Adrenal gland (tissue), 12 donors: ENCODE measurements around the gene CNTD1. TPM values are rescaled to one million over a fixed set of nuclear protein-coding genes. Genes with fewer than 3 reads are reported as not detected.

ENCODE experiments used
- DNase-seq, 7 donors: peaks; one replicate each; pipeline ENCODE4 v3.0.0-alpha.2; 2019 to 2020
- H3K27ac ChIP-seq, 5 donors: fragments of 200-600 bp; sonication (generic) in 4 of 5; 1 replicate in 3 of 5; 2 replicates in 2 of 5; pipeline versions ENCODE4 v1.5.1 to v1.8.0; 2016 to 2020; ENCODE audit warnings: mild to moderate bottlenecking in 1 of 5
- H3K27me3 ChIP-seq: fragments of 200-600 bp; 2 replicates; pipeline ENCODE4 v1.8.0; 2021
- H3K36me3 ChIP-seq, 2 donors: fragments of 200-600 bp; replicated peaks in 1 of 2; 1 replicate in 1 of 2; 2 replicates in 1 of 2; pipeline versions ENCODE4 v1.5.1 to v1.8.0; 2018 to 2022
- H3K4me1 ChIP-seq, 2 donors: fragments of 200-600 bp; replicated peaks in 1 of 2; 1 replicate in 1 of 2; 2 replicates in 1 of 2; pipeline versions ENCODE4 v1.5.1 to v1.8.0; 2018 to 2021
- H3K4me3 ChIP-seq, 4 donors: fragments of 200-600 bp; sonication (generic) in 3 of 4; one replicate each; pipeline ENCODE4 v1.5.1; 2016 to 2018
- H3K9me3 ChIP-seq, 3 donors: fragments of 200-600 bp; sonication (generic) in 1 of 3; replicated peaks in 1 of 3; 1 replicate in 2 of 3; 2 replicates in 1 of 3; pipeline versions ENCODE4 v1.5.1 to v1.8.0; 2016 to 2021
- CTCF ChIP-seq, 6 experiments: fragments of 450-650 bp in 4 of 6; fragments of 200-600 bp in 2 of 6; sonication (generic) in 1 of 6; IDR thresholded peaks; 1 replicate in 5 of 6; 2 replicates in 1 of 6; pipeline versions ENCODE4 v1.5.1 to v1.8.0; 2016 to 2021; ENCODE audit warnings: antibody characterized with exemption in 6 of 6, mild to moderate bottlenecking in 2 of 6, moderate library complexity in 1 of 6
- POLR2A ChIP-seq, 2 donors: fragments of 450-650 bp; IDR thresholded peaks; one replicate each; pipeline ENCODE4 v1.6.1; 2017; ENCODE audit warnings: antibody characterized with exemption in 2 of 2, mild to moderate bottlenecking in 2 of 2, moderate library complexity in 1 of 2
- WGBS, 4 donors: extraction: QIAGEN DNeasy Blood & Tissue Kit in 2 of 4; methylation state at CpG; one replicate each; pipeline versions ENCODE4 v1.1.5 to v1.1.7; 2013 to 2017; 5-methylcytosine and 5-hydroxymethylcytosine counted together
- intact Hi-C, 2 donors: fragments of 100-400 bp; cut with DNase I; formaldehyde crosslinking; loops; one replicate each; pipeline versions ENCODE4 v1.14.1 to v1.15.0; 2022 to 2023
- polyA plus RNA-seq, 3 donors: library from polyadenylated mRNA; stranded (reverse); fragments of 200-250 nt in 2 of 3; fragments of 350-450 nt in 1 of 3; fragmentation: Illumina TruSeq in 1 of 3; extraction: RNeasy Lipid Tissue Mini Kit (QIAGEN cat#74804) in 1 of 3; gene quantifications; one replicate each; pipeline ENCODE4 v1.2.3, GENCODE V29; 2013 to 2014
- total RNA-seq, 9 donors: library from RNA; depleted of rRNA in 4 of 9; stranded (reverse); fragments of >200 nt in 4 of 9; fragments of 120-200 nt in 1 of 9; fragmentation: NEBNext Ultra II Directional in 1 of 9; extraction: Animal tissue kit (Norgen Biotek cat#: 25700) in 1 of 9; gene quantifications; one replicate each; pipeline versions ENCODE4 v1.1.0 to v1.2.4, GENCODE V29; 2013 to 2023
- donor health status: healthy with polysubstance abuse.
- donor health status: Bipolar disorder and iron deficiency.
- donor health status: DM: yes; HTN: yes; CAD: no.
- donor health status: DM: no; HTN: no; CAD: no.
- donor health status: DM: no; HTN: no; CAD: no.
- donor health status: DM: yes; HTN: yes; CAD: no.

The CNTD1 gene
- total and polyA plus RNA-seq, 12 donors = 0.24 to 8.2 (median 0.32) TPM; not detected in 5

- Histone ChIP-seq H3K27me3 (no peaks in the 10 kb centered on the region), H3K4me1 (peaks cover 0 to 17% of the 10 kb centered on the region in 2 donors), H3K27ac (no peak overlapping the region), H3K36me3 (peaks cover 0 to 73% of the 10 kb centered on the region in 2 donors), H3K9me3 (no peaks in the 10 kb centered on the region), H3K4me3 (no peak overlapping the region)
- WGBS, 4 donors = 69 to 72% (median 70%) methylated on average over 11 of the region's 11 CpGs
- intact Hi-C loops = loop anchor here (5.0 to 10.0 kb wide), 2 partner anchors 95 to 153 kb away; partner anchors contain the start of gene RPL27 (in 1 of the 2)
- no peak for TF ChIP-seq CTCF (IDR thresholded peaks at IDR 0.05)
- DNase-seq = peak in 1 of 7 donors; percentile 42
Observed at GRCh38 chr17:42841975-42842685, 43.5 kb downstream of the CNTD1 start.

- Histone ChIP-seq H3K9me3 (no peaks in the 10 kb centered on the region), H3K27ac (peak overlapping the region in 2 of 5 donors; percentile 19 to 35), H3K4me3 (no peak overlapping the region), H3K36me3 (peaks cover 0 to 60% of the 10 kb centered on the region in 2 donors), H3K4me1 (peaks cover 0 to 21% of the 10 kb centered on the region in 2 donors), H3K27me3 (no peaks in the 10 kb centered on the region)
- intact Hi-C loops = loop anchor here (5.0 to 10.0 kb wide), 2 partner anchors 94 to 151 kb away; partner anchors contain the start of gene RPL27 (in 1 of the 2)
- peak; percentile 35 to 68 (median 53) for DNase-seq
- WGBS, 4 donors = 30 to 36% (median 33%) methylated on average over 6 of the region's 6 CpGs
- TF ChIP-seq CTCF (IDR thresholded peaks at IDR 0.05) (peak; percentile 70 to 99 (median 96)), POLR2A (IDR thresholded peaks at IDR 0.05) (no peak)
Observed at GRCh38 chr17:42843358-42843934, 44.8 kb downstream of the CNTD1 start.

- Histone ChIP-seq H3K4me1 (peaks cover 0 to 21% of the 10 kb centered on the region in 2 donors), H3K27me3 (no peaks in the 10 kb centered on the region), H3K27ac (peak within 1 kb of the TSS in 2 of 5 donors; percentile 19 to 80), H3K9me3 (no peaks in the 10 kb centered on the region), H3K4me3 (no peak within 1 kb of the TSS), H3K36me3 (peaks cover 0 to 52% of the 10 kb centered on the region in 2 donors)
- 37 to 54% (median 46%) methylated on average over 3 to 4 of the region's 4 CpGs for WGBS, 4 donors
- intact Hi-C loops = loop anchor here (5.0 to 10.0 kb wide), 2 partner anchors 93 to 151 kb away; partner anchors contain the start of gene RPL27 (in 1 of the 2)
- DNase-seq = peak in 2 of 7 donors; percentile 41 to 53
- TF ChIP-seq CTCF (IDR thresholded peaks at IDR 0.05) (no peak), POLR2A (IDR thresholded peaks at IDR 0.05) (no peak)
Observed at GRCh38 chr17:42844271-42844670, 45.6 kb downstream of the CNTD1 start, which contains the start of gene AOC2. Gene AOC2, plus strand, starts transcription at chr17:42844580. Its CDS starts 47 bp downstream, at chr17:42844627.
